Heart right ventricle (tissue), 16 donors: Measurements from ENCODE around the gene PSKH1. TPM values are rescaled to one million over a fixed set of nuclear protein-coding genes. Genes with fewer than 3 reads are reported as not detected.
"Not testable (repeated sequence)": the region's sequence is repeated elsewhere in the genome, so short reads cannot be mapped to it uniquely, and the experiment has no call there.

Source experiments
- ATAC-seq, 8 donors: fragments of 200-7000 bp; cut with Tn5 transposase; one replicate each; pipeline ENCODE4 v1.9.1; 2020; ENCODE audit warnings: mild to moderate bottlenecking in 8 of 8, moderate library complexity in 8 of 8, moderate number of reproducible peaks in 1 of 8
- DNase-seq, 2 donors: peaks; one replicate each; pipeline ENCODE4 v3.0.0-alpha.2; 2020
- H3K27ac ChIP-seq, 10 donors: fragments of 200-600 bp; sonication (generic) in 2 of 10; one replicate each; pipeline versions ENCODE4 v1.5.0 to v1.8.0; 2020 to 2022; ENCODE audit warnings: mild to moderate bottlenecking in 3 of 10
- H3K27me3 ChIP-seq, 7 donors: fragments of 200-600 bp; one replicate each; pipeline ENCODE4 v1.8.0; 2021 to 2022; ENCODE audit warnings: mild to moderate bottlenecking in 2 of 7
- H3K36me3 ChIP-seq, 9 donors: fragments of 200-600 bp; sonication (generic) in 1 of 9; one replicate each; pipeline versions ENCODE4 v1.5.0 to v1.8.0; 2020 to 2022; ENCODE audit warnings: mild to moderate bottlenecking in 2 of 9
- H3K4me1 ChIP-seq, 9 donors: fragments of 200-600 bp; sonication (generic) in 1 of 9; one replicate each; pipeline versions ENCODE4 v1.5.0 to v1.8.0; 2020 to 2022; ENCODE audit warnings: mild to moderate bottlenecking in 4 of 9
- H3K4me3 ChIP-seq, 10 donors: fragments of 200-600 bp; sonication (generic) in 2 of 10; one replicate each; pipeline versions ENCODE4 v1.5.0 to v1.8.0; 2020 to 2022; ENCODE audit warnings: mild to moderate bottlenecking in 7 of 10, moderate library complexity in 2 of 10
- H3K9me3 ChIP-seq, 11 donors: fragments of 200-600 bp in 10 of 11; sonication (generic) in 2 of 11; one replicate each; pipeline versions ENCODE4 v1.5.0 to v1.8.0; 2013 to 2022; ENCODE audit warnings: mild to moderate bottlenecking in 2 of 11, control low read depth in 1 of 11, moderate library complexity in 1 of 11
- CTCF ChIP-seq, 9 donors: fragments of 200-600 bp; sonication (generic) in 2 of 9; IDR thresholded peaks; one replicate each; pipeline versions ENCODE4 v1.5.0 to v1.8.0; 2021 to 2022; ENCODE audit warnings: antibody characterized with exemption in 9 of 9, mild to moderate bottlenecking in 5 of 9, moderate library complexity in 1 of 9
- WGBS, 2 donors: extraction: QIAGEN DNeasy Blood & Tissue Kit; methylation state at CpG; one replicate each; pipeline ENCODE4 v1.1.7; 2013; ENCODE audit warnings: inconsistent platforms in 1 of 2; 5-methylcytosine and 5-hydroxymethylcytosine counted together
- intact Hi-C, 10 donors: fragments of 100-400 bp; cut with DNase I; formaldehyde crosslinking; loops; one replicate each; pipeline versions ENCODE4 v1.11.1 to v1.14.2; 2022
- polyA plus RNA-seq, 2 donors: library from polyadenylated mRNA; stranded (reverse); fragments of 200-250 nt; gene quantifications; one replicate each; pipeline ENCODE4 v1.2.3, GENCODE V29; 2013
- total RNA-seq, 10 donors: library from RNA; stranded (reverse); fragmentation: NEBNext Ultra II Directional in 3 of 10; extraction: Animal tissue kit (Norgen Biotek cat#: 25700) in 3 of 10; gene quantifications; one replicate each; pipeline versions ENCODE4 v1.2.1 to v1.2.4, GENCODE V29; 2021 to 2023
- donor health status: Arrhythmogenic right ventricular cardiomyopathy.
- donor health status: ischemic (EF 13 %, LVEDD 7.1; RV severe dilation, severe dysfunction).
- donor health status: healthy with polysubstance abuse.
- donor health status: DM: no; HTN: yes; CAD: no.
- donor health status: DM: no; HTN: no; CAD: no.
- donor health status: ischemic (EF 25% LVEDD 6.9; RV normal size, moderate dysfunction).
- donor health status: ischemic (EF 25% LVEDD 5.7; RV mildly dilated, moderate dysfunction).
- donor health status: healthy.
- donor health status: DM: yes; HTN: yes; CAD: no.
- donor health status: Ischemic cardiomyopathy.
- donor health status: ischemic (EF 35%, LVEDD 5.7; RV mildly dilated, moderate dysfunction).
- donor health status: nonischemic (EF 11% LVEDD 7.7; RV severe dilation, severe dysfunction).
- donor health status: DM: yes; HTN: yes; CAD: no.
- donor health status: PGD.
- donor health status: ischemic (EF 29% LVEDD 5.4; RV normal size, mild dysfunction).
- donor health status: nonischemic (EF 23%, LVEDD 6.1; RV moderate dilation, normal function).

PSKH1 gene
- total and polyA plus RNA-seq, 12 donors: 15.7 to 24.5 (median 20.5) TPM

DNA sequence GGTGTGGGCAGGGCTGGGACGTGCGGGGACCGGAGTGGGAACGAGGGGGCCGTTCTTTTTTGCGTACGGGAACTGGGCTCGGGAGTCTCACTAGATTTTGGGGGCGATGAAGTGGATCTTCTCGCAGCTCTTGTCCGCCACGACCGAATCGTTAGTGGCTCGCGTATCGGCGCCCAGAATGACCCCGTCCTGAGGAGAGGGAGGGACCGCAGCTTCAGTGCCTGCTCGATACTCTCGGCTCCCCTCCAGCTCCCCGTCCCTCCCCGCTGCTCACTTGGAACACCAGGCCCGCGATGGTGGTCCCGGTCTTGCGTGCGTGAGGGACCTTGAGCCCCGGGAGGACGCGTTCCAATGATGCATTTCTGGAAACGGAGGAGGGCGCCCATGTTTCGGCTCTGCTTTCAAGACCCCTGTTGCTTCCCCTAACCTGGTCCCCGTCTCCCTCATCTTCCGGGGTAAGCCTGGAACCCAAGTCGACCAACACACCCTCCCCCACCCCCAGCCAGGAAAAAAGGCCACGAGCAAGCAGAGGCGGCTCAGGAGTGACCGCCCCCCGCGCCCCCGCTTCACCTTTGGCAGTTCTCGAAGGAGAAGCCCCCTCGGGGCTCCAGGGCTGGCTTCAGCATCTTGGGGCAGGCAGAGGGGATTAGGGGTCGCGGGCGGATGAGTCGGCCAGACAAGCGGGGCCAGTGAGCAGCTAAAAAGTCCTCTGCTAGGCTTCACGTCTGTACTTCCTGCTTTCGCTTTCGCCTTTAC is 43.2 kb downstream of the PSKH1 start, which contains the start of gene PSMB10:
TSS of gene PSMB10 (minus strand) at position 727 of the 756 bp plus-strand sequence. CDS start at position 626, 101 bp downstream.
- peaks cover 4 to 45% (median 33%) of the 10 kb centered on the region in 9 donors for H3K4me1 ChIP-seq
- DNase-seq: peak; percentile 45 to 52
- intact Hi-C loops: loop anchor here in 5 of 10 donors (2.0 to 10.0 kb wide), 6 partner anchors 30 to 412 kb away; partner anchors contain the start of gene RIPOR1 (in 3 of the 5)

DNA sequence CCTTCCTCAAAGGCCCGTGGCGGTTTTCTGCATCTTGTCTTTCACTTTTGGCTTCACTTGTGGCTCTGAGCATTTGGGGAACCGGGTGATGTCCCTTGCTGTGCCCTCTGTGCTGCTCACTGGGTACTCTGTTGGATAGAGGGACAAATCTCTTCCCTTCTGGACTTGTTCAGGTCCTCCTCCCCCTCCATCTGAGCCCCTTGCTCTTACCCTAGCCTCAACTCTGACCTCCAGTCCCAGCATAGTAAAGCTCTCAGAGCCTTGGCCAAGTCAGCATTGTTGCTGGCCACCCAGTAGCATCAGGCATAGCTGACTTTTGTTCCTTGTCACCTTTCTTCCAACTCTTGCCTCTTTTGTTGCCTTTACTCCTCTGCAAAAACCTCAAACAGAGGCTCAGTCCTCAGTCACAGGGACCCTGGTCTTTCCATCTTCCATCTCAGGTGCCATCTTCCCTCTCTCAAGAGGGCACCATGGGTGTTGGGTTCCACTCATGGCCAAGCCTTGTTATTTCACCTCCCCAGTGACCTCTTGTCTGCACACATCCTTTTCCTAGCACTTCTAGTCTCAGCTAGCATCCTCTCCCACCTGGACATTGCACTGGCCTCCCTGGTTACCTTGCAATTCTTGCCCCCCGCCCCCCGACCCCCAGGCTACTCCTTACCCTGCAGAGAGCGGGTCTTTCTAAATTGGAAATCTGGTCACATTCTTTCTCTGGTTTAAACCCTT is 44.0 kb downstream of the PSKH1 start:
- no peak for TF ChIP-seq CTCF (IDR thresholded peaks at IDR 0.05)
- DNase-seq (peak in 1 of 2 donors; percentile 78), ATAC-seq (no peak)
- Histone ChIP-seq H3K4me1 (peaks cover 4 to 52% (median 33%) of the 10 kb centered on the region in 9 donors), H3K27ac (peak overlapping the region; percentile 70 to 98 (median 95)), H3K9me3 (no peaks in the 10 kb centered on the region), H3K4me3 (peak overlapping the region; percentile 70 to 96 (median 86)), H3K36me3 (peaks cover 0 to 62% (median 18%) of the 10 kb centered on the region in 9 donors), H3K27me3 (no peaks in the 10 kb centered on the region)
- intact Hi-C loops: loop anchor here in 5 of 10 donors (2.0 to 10.0 kb wide), 6 partner anchors 30 to 412 kb away; partner anchors contain the start of gene RIPOR1 (in 3 of the 5)
- 46 to 47% methylated on average over 6 of the region's 6 CpGs for WGBS, 2 donors

More for the DNA sequence above, 43.2 kb downstream of the PSKH1 start, which contains the start of gene PSMB10:
- peak in 2 of 9 donors; percentile 7 to 10 for TF ChIP-seq CTCF (IDR thresholded peaks at IDR 0.05)
- Histone ChIP-seq H3K36me3 (peaks cover 0 to 60% (median 13%) of the 10 kb centered on the region in 9 donors), H3K4me3 (peak within 1 kb of the TSS; percentile 70 to 96 (median 86)), H3K9me3 (no peaks in the 10 kb centered on the region), H3K27ac (peak within 1 kb of the TSS; percentile 70 to 98 (median 95)), H3K27me3 (no peaks in the 10 kb centered on the region)
- 0 to 1% methylated on average over 53 to 54 of the region's 54 CpGs for WGBS, 2 donors
- ATAC-seq: peak; percentile 13 to 60 (median 35)

DNA sequence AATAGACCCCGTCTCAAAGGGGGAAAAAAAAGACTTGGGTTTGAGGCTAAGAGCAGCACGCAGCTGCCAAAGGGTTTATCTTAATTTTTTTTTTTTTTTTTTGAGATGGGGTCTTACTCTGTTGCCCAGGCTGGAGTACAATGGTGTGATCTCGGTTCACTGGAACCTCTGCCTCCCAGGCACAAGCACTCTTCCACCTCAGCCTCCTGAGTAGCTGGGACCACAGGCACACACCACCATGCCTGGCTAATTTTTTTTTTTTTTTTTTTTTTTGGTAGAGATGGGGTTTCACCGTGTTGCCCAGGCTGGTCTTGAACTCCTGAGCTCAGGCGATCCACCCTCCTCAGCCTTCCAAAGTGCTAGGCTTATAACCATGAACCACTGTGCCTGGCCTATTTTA is 44.7 kb downstream of the PSKH1 start:
- DNase-seq, H3K4me3 ChIP-seq, H3K27me3 ChIP-seq, ATAC-seq, H3K9me3 ChIP-seq: not testable (repeated sequence)
- H3K27ac ChIP-seq: peak overlapping the region in 6 of 10 donors; percentile 88 to 98 (median 95)
- peaks cover 0 to 62% (median 24%) of the 10 kb centered on the region in 9 donors for H3K36me3 ChIP-seq
- WGBS, 2 donors: 92 to 94% methylated on average over 5 of the region's 5 CpGs
- intact Hi-C loops: loop anchor here in 5 of 10 donors (2.0 to 10.0 kb wide), 6 partner anchors 29 to 413 kb away; partner anchors contain the start of gene RIPOR1 (in 3 of the 5)
- H3K4me1 ChIP-seq: peaks cover 4 to 58% (median 37%) of the 10 kb centered on the region in 9 donors

DNA sequence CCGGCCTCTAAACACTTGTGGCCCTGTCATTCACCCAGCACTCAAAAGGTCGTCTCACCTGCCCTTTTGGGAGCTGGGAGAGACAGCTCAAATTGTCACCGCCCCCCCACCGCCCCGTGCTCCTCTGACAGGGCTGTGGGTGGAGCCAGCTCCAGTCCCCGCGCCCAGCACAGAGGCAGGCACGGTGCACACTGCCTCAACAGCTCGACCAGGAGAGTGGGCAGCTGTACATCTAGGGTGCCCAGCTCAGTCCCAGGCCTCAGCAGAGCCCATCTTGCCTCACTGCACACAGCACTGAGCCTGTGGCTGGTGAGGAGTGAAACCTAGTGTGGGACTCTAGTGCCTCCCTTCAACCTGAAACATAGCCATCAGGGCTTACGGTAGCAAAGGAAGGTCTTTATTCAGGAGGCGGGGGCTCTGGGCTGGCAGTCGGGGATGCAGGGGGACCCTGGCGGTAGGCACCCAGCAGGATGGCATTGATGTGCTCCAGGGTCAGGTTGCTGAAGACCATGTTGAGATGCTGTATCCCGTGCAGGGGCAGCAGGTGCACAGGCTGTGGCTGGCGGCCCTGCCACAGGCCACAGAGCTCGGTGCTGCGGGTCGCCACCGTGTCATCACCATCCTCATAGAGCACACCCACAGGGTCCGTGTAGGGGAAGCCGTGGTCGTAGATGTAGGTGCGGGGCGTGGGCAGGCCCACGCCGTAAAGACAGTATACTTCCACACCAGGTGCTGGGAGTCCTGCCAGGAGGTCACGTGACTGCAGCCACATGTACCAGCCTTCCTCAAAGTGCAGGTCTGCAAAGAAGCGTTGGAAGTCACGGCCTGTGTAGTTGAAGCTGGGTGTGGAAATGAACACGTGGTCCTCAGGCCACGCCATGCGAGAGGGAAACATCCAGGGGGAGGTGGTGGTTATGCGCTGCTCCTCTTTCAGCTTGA is 46.7 kb downstream of the PSKH1 start:
- intact Hi-C loops: loop anchor here in 6 of 10 donors (5.0 to 10.0 kb wide), 5 partner anchors 53 to 415 kb away; partner anchors contain the start of gene RIPOR1 (in 3 of the 6)
- 74 to 79% methylated on average over 33 of the region's 33 CpGs for WGBS, 2 donors
- H3K4me1 ChIP-seq: peaks cover 15 to 73% (median 47%) of the 10 kb centered on the region in 9 donors
- H3K27ac ChIP-seq: peak overlapping the region in 1 of 10 donors; percentile 15
- TF ChIP-seq CTCF (IDR thresholded peaks at IDR 0.05): no peak
- no peaks in the 10 kb centered on the region for H3K27me3 ChIP-seq
- no peak for ATAC-seq
- no peak overlapping the region for H3K4me3 ChIP-seq
- H3K36me3 ChIP-seq: peaks cover 0 to 65% (median 32%) of the 10 kb centered on the region in 9 donors
- H3K9me3 ChIP-seq: no peaks in the 10 kb centered on the region
- DNase-seq: no peak
